ENCODE data around the gene LRRC1. TPM values are rescaled to one million over a fixed set of nuclear protein-coding genes. Genes with fewer than 3 reads are reported as not detected.

LRRC1 gene
- total RNA-seq: 8.5 and 9.3 TPM in 2 replicates

DNA sequence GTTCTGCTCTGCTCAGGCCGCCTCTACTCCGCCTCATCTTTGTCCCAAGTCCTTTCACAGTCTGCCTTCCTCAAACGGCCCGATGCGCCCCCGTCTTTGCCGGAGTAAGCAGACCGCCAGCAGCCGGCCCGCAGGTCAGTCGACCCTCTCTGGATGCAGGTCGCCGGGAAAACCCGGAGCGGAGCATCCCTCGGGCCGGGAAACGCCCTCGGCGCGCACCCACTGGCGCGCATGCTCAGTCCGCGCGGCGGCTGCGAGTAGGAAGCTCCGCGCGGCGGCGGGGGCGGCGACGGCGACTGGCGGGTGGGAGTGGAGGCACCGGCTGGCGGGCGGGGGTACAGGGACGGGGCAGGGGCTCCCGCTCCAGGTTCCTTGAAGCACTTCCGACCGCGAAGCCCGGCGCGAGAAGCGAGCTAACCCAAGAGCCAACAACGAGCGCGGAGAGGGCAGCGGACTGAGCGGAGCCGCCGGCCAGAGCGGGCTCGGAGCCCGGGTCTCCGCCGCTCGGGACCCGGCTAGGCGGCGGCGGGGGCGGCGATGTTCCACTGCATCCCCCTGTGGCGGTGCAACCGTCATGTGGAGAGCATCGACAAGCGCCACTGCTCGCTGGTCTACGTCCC lies at the start of gene LRRC1:
Gene LRRC1, plus strand, starts transcription at position 286 of the 620 bp plus-strand sequence. Its CDS starts 252 bp downstream, at position 538.
- no peak for DNase-seq (ENCODE audit: low read depth)
- TF ChIP-seq, protein P1, sequence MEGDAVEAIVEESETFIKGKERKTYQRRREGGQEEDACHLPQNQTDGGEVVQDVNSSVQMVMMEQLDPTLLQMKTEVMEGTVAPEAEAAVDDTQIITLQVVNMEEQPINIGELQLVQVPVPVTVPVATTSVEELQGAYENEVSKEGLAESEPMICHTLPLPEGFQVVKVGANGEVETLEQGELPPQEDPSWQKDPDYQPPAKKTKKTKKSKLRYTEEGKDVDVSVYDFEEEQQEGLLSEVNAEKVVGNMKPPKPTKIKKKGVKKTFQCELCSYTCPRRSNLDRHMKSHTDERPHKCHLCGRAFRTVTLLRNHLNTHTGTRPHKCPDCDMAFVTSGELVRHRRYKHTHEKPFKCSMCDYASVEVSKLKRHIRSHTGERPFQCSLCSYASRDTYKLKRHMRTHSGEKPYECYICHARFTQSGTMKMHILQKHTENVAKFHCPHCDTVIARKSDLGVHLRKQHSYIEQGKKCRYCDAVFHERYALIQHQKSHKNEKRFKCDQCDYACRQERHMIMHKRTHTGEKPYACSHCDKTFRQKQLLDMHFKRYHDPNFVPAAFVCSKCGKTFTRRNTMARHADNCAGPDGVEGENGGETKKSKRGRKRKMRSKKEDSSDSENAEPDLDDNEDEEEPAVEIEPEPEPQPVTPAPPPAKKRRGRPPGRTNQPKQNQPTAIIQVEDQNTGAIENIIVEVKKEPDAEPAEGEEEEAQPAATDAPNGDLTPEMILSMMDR (conservative IDR thresholded peaks at IDR 0.05; ENCODE audit: low read depth, low read length): no peak
- peak within 1 kb of the TSS; percentile 67 for H3K4me3 ChIP-seq (ENCODE audit: low read depth, low read length)

DNA sequence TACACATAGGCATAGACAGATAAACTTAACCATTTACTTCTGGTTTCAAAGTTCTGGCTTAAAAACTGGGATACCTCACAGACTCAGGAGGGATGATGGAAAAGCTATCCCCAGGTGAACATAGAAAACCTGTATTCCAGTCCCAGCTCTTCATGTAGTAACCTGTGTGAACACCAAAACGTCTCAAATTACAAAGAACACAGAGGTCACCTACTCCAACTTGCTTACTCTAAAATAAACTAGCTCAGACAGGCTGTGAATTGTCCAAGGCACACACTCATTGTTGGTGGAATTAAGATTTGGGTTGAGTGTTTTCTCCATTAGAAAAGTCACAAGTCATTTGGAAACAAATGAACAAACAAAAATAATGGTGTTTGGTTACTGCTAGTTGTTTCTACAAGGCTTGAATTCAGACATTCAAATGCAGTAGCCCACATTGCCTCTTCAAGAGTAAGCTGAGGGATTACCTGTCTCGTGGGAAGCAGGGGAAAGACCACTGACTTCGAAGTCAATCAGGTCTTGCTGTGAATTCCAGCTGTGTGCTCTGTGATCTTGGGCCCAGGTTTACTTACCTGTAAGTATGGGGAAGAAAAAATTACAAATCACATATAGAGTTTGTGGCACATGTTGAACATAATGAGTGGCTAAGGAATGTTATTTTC lies 48.2 kb upstream of the LRRC1 start:
- DNase-seq (ENCODE audit: low read depth): no peak
- no peak overlapping the region for H3K4me3 ChIP-seq (ENCODE audit: low read depth, low read length)
- TF ChIP-seq, protein P1 (conservative IDR thresholded peaks at IDR 0.05; ENCODE audit: low read depth, low read length): no peak

DNA sequence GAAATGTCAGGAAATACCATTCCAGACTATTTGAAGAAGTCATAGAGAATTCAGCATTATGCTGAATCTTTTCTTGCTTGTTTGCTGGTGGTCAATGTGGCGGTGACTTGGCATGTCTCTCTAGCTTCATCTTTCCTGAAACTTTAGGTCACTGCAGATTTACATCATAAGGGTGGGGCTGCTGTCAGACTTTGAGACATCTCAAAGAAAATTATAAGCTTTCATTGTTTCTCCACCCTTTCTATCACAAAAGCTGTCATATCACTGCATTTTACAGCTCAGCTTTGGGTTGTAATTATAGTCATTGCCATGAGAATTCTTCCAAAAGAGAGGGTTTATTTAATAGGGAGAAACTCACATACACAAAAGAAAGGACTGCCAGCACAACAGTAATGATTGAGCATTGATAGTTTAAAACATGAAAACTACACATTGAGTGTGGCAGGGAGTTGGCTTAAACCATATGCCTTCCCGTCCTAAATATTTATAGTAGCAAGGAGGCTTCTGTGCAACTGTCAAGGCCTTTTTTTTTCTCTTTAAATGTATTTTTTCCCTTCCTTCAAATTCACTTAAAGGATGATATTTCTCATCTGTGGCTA lies 44.7 kb upstream of the LRRC1 start:
- TF ChIP-seq, protein P1 (conservative IDR thresholded peaks at IDR 0.05; ENCODE audit: low read depth, low read length): no peak
- H3K4me3 ChIP-seq (ENCODE audit: low read depth, low read length): no peak overlapping the region

DNA sequence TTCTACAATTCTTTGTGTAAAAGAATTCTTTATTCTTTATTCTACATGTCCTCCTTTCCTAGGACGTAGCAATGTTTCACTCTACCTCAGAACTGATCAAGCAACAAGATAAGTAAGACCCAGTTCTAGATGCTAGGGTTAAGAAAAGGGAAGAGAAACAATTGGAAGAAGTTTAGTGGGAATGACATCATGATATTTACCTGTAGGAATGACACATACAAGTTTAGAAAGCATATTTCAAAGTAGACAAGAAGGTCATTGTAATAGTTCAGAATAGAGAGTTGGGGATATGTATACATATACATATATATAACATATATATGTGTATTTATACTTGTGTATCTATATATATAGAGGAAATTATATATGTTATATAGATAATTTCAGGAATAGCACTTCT lies 43.4 kb upstream of the LRRC1 start:
- TF ChIP-seq, protein P1 (conservative IDR thresholded peaks at IDR 0.05; ENCODE audit: low read depth, low read length): no peak

More for the DNA sequence above, 44.7 kb upstream of the LRRC1 start:
- DNase-seq (ENCODE audit: low read depth): no peak

DNA sequence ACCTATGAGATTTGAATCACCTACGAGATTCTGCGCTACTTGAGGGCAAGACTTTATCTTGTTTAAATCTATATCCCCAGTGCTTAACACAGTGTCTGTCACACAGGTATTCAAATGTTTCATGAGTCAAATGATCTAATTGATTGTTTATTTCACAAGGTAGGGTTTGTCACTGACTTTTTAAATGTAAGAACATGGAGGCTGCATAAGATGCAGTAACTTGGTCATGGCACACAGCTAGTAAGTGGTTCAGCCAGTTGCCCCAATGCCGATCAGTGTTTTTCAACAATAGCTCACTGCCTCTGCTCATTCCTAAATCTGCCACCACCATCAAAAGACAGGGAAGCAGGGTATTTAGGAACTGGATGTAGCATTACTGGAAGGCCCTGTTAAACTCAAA lies 42.4 kb upstream of the LRRC1 start:
- H3K4me3 ChIP-seq (ENCODE audit: low read depth, low read length): no peak overlapping the region
- TF ChIP-seq, protein P1 (conservative IDR thresholded peaks at IDR 0.05; ENCODE audit: low read depth, low read length): no peak
- no peak for DNase-seq (ENCODE audit: low read depth)

More for the DNA sequence above, 43.4 kb upstream of the LRRC1 start:
- DNase-seq (ENCODE audit: low read depth): no peak
- no peak overlapping the region for H3K4me3 ChIP-seq (ENCODE audit: low read depth, low read length)

DNA sequence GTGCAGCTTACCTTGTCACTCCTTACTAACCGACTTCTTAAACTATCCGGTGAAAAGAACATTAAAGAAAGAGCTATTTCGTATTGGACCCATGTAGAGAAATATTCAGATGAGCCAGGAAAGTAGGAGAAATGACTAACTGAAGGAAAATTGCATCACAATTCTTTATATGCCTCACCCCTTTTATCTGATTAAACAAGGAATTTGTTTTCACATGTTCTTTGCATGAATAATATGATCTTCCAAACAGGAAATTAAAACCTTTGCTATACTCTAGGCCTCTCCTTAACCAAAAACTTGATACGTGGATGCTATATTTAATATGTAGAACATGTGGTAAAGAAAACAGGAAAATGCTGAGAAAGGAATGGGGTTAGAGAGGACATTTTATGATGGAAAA lies 41.9 kb upstream of the LRRC1 start:
- no peak overlapping the region for H3K4me3 ChIP-seq (ENCODE audit: low read depth, low read length)
- TF ChIP-seq, protein P1 (conservative IDR thresholded peaks at IDR 0.05; ENCODE audit: low read depth, low read length): no peak
- no peak for DNase-seq (ENCODE audit: low read depth)
